ENCODE measurements around the gene SLC15A3. TPM values are rescaled to one million over a fixed set of nuclear protein-coding genes. Genes with fewer than 3 reads are reported as not detected.
"Not testable (repeated sequence)": the region's sequence is repeated elsewhere in the genome, so short reads cannot be mapped to it uniquely, and the experiment has no call there.

The SLC15A3 gene
- polyA plus RNA-seq, 3 donors, result 15.7 to 19.1 (median 17.5) TPM

DNA sequence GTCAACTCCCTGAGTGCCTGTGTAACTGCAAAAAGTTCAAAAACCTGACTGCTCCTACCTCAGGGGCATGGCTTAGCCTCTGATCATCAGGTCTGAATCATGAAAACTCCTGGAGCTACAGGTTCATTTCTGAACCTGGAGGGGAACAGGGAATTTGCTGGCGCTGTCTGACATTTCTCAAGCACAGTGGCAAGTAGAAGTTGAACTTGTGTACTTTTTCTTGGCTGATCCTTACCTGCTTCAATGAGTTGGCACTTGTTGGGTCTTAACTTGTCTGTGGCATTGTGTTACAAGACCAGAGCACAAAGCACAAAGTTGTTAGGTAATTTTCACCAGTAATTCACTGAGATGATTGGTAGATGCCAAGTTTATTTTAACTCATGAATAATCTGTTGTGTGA, 34.7 kb downstream of the SLC15A3 start:
- DNase-seq (ENCODE audit: low read depth in 3 of 3, low spot score in 2 of 3), result no peak

DNA sequence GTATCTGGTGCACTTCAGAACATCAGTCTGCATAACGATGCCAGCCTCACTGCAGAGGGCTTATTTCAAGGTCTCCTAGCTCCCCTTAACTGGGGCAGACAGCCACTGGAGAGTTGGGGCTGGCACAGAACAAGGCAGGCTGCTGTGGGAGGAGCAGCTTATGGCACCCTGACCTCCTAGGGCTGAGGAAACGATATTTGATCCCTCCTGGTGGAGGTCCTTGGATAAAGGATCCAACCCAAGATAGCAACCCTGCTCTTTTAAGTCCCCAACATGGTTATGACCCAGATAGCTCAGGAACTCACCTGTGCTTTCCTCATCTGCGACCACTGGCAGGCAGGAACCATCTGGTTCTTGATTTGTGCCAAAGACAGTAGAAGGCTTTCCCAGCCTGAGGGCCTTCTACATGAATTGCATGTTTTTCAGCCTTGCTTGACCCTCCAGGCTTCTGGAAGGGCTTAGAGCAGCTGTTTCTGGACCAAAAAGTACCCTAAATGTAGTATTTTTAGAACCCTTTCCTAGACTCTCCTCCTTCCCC, 35.2 kb downstream of the SLC15A3 start:
- DNase-seq (ENCODE audit: low read depth in 3 of 3, low spot score in 2 of 3), result no peak

DNA sequence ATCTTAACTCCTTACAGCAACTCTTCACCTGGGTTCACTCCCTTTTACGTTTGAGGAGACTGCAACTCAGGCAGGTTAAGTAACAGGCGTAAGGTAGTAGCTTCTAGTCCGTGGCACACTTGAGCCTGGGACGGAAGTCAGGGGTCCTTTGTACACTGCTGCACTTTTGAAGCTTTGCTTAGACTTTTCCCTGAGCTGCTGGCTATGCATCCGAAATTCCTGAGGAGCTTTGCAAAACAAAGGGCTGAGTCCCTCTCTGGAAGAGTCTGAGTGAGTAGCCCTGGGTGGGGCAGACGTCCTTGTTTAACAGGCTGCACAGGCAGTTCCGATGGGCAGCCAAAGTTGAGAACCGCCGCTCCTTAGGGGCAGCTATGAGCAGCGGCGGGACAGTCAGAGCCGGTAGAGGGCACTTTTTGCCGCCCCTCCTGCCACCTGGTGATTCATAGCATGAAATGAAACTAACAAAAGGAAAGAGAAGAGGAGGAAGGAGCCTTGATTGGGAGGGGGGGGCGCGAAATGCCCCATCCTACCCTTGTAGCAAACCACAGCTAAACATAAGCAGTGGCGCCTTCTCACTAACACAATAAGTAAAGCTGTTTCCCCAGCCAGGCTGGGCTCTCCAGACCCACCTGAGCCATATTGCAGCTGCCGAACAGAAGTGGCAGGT, 36.6 kb downstream of the SLC15A3 start:
- DNase-seq (ENCODE audit: low read depth in 3 of 3, low spot score in 2 of 3), result no peak

DNA sequence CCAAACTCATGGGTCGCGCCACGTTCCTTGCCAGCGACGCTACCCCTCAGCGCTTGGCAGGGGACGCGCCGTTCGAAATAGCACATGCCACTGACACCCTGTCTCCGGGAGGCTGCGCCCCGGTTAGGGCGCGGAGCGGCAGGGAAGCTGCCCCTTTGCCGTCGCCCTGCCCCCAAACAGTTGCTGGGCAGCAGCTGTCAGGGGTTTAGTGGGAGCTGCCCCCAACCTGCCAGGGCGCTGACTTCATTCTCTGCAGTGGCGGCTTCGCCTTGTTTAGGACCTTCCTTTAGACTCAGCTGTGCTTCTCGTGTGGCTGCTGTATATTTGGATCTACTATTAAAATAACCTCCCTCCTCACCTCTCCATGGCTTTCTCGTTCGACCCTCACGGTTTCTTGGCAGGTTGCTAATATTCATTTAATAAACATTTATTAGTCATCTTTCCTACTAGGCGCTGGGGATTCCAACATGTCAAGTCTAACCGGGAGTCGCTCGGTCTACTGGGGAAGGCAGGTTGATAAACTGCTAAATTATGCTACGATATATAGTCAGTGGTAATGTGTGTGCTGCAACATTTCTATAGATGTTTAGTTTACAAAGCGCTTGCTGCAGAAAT, 37.2 kb downstream of the SLC15A3 start:
- no peak for DNase-seq (ENCODE audit: low read depth in 3 of 3, low spot score in 2 of 3)

DNA sequence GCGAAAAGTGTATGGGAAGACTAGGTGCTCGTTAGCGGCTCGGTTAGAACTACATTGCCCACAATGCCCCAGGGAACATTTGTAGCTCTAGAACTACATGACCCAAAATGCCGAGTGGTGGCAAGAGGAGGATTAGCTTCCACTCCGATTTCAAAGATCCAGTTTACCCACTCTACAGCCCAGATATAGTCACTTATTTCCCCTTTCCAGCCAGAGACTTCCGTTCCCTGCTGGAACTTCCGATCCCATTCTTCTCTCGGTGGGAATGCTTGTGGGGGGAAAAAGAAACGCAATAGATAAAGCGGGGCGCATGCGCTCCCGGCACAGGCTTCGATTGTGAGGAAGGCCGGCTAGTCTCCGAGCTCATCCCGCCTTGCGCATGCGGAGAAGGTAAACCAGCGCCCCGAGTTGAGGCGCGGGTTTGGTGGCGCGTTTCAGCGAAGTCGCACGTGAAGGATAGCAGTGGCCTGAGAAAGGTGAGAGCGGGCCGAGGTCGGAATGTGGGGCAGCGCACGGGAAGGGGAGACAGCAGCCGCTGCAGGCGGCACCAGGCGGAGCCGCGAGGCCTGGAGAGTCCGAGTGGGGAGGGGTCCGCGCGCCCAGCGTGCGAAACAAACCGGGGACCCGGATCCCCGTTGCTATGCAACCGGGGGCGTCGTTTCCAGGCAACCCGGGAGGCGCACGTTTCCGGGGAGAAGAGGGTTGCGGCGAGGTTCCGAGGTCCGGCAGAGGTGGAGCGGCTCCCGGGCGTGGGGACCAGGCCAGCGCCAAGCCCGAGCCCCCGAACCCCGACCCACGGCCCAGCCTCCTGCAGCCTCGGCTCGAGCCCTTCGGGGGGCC, 38.0 kb downstream of the SLC15A3 start, which contains the start of gene TMEM109:
Gene TMEM109 (plus strand): TSS at position 366 of the 840 bp plus-strand sequence. CDS start 5,536 bp downstream, outside the sequence.
- DNase-seq (ENCODE audit: low read depth in 3 of 3, low spot score in 2 of 3), result peak; percentile 87

DNA sequence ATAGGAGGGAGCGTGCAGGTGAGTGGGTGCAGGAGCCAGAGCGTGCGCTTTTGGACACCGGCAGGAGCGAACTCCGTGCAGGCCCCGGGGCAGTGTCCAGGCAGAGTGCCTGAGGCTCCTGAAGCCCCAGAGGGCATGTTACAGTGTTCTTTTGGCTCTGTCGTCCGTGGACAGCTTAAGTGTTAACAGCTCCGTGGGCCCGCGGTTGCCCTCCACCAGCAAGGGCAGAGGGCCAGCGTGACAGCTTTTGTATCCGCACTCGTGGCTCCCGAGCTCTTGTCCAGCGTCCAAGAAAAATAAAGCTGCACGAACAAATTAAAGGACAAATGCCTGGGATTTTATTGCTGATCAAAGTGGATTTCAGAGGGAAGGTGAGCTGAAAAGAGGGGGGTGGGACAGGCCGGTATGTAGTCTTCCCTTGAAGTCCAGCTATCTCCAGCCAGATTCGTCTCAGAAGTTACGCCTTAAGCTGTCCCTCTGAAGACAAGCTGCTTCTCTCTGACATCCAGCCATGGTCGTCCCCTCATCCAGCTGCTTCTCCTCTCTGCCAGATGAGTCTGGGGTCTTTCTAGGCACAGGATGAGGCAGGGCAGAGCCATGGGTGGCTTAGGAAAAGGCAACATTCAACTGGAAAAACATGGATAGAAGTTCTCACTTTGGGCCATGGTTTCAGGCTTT, 39.0 kb downstream of the SLC15A3 start:
- no peak for DNase-seq (ENCODE audit: low read depth in 3 of 3, low spot score in 2 of 3)

DNA sequence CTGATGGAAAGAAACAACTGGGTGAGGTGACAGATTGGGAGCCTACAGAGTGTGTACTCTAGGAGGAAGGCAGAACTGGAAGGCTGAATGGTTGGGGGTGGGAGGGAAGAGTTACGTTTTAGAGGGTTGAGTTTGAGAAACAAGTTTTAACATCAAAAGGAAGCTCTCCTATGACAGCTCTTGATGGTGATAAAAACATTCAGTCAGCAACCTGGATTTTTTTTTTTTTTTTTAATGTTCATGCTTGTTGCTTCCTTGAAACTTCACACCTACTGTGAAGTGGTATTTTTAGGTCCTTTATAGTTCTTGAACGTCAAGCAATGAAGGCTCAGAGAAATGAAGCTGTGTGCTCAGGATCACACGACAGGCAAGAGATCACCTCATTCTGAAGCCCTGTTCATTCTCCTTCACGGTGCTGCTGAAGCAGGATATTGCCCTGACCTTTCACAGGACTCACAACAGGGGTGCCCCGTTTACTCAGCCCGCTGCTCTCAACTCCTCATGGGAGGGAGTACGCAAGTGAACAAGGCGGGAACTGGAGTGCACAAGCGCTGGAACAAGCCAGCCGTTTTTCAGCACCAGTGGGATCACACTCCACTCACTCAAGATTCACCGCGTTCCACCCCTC, 39.6 kb downstream of the SLC15A3 start:
- DNase-seq (ENCODE audit: low read depth in 3 of 3, low spot score in 2 of 3), result no peak

DNA sequence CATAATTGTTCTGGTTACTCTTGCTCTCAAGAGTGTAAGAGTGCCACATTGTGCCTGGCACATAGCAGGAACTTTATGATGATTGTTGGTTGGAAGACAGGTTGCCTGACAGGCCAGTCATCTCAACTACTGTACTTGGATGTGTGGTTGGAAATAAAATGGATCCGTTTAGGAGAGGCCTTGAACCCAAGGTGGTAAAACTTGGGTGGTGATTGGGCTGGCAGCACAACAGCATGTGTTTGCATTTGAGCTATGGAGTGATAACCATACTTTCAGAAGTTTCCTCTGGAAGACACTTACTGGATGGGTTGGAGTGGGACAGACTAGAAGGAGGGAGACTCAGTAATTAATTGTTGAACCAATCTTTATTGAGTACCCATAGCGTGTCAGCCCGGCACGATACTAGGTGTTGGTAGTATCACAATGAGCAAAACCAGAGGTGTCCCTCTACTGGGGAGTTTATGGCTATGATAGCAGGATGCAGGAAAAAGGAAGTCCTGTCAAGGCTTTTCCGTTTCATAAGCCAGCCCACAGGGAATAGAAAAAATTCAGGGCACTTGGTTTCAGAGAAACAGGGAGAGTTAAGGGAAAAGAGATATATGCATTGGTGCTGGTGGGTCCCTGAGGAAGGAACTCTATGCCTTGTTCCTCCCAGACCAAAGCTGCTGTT, 41.1 kb downstream of the SLC15A3 start:
- DNase-seq (ENCODE audit: low read depth in 3 of 3, low spot score in 2 of 3), result no peak

DNA sequence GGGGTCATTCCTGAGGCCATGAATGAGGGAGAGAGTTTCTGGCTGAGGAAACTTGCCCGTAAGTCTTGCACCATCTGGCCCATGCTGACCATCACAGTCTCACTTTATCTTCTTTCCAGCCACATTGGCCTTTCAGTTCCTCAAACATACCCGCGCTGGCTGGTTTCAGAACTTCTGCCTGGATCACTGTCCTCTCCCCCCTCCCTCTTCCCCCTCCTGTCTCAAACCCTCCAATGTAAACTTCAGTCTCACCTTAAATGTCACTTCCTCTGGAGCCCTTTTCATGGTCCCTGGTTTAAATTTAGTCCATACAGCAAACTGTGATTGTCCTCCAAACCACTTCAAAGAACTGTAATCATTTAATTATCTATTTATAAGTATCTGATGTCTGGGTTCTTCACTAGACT, 41.7 kb downstream of the SLC15A3 start:
- no peak for DNase-seq (ENCODE audit: low read depth in 3 of 3, low spot score in 2 of 3)

DNA sequence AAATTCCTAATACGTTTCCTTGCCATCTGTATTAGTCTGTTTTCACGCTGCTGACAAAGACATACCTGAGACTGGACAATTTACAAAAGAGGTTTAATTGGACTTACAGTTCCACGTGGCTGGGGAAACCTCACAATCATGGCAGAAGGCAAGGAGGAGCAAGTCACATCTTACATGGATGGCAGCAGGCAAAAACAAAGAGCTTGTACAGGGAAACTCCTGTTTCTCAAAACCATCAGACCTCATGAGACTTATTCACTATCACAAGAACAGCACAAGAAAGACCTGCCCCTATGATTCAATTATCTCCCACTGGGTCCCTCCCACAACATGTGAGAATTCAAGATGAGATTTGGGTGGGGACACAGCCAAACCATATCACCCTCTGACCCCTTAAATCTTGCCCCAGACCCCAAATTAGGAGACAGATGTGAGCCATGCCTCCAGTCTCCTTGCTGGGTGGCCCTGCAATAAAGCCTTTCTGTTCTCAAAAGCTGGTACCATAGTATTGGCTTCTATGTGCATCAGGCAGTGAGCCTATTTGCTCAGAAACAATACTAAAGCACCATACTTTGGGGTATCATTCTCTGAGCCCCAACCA, 42.2 kb downstream of the SLC15A3 start:
- not testable (repeated sequence) for DNase-seq (ENCODE audit: low read depth in 3 of 3, low spot score in 2 of 3)

DNA sequence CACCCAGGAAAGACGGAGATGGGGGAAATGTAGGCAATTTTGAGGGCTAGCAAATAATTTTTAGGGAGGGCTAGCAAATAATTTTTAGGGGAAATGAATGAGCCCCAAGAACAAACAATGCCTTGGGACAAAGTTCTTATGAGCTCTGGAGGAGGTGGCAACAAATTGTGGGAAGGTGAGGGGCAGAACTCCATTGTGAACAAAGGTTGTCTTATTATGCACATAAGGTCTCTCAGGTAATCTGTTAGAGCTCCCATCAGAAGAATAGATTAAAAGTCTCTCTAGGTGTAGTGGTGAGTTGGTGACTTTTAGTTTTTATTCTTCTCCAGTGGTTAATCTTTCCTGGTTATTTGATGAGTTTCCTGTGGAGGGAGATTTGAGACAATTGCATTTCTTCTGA, 43.2 kb downstream of the SLC15A3 start:
- DNase-seq (ENCODE audit: low read depth in 3 of 3, low spot score in 2 of 3), result no peak

DNA sequence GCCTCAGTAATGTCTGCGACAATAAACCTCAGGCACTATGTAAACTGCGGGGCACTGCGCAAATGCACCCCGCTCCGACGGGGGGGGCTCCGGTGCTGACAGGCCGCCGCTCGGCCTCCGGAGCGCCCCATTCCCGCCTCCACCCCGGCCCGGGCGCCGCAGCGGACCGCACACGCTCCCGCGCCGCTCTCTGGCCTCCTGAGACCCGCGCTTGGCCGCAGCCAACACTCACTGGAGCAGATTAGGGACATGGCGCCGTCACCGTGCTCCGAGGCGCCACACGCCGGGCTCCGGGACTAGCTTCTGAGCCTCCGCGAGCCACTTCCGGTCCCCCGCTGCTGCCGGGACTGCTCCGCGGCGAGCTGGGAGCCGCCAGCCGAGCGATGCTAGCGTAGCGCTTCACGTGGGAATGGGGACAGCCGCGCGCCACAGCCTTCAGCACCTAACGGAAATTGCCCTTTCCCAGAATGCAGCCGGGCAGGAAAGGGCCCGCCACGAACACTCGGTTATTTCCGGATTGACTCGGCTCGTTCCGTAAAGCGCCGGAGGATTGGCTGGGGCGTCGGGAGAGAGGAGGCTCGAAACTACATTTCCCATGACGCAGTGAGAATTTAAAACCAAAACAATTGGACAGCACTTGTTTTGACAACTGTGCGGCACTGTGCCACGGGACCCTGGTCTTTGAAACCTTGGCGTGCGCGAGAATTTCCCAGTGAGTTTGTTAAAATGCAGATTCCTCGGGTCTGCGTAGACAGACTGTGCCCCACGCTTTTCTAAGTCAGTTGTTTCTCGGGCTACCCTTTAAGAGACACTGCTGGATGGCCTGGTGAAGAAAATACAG, 45.6 kb downstream of the SLC15A3 start, which contains the start of gene PRPF19:
Gene PRPF19 (minus strand): TSS at position 454 of the 841 bp plus-strand sequence. CDS start 203 bp downstream, at position 251.
- peak; percentile 92 to 97 (median 93) for DNase-seq (ENCODE audit: low read depth in 3 of 3, low spot score in 2 of 3)

DNA sequence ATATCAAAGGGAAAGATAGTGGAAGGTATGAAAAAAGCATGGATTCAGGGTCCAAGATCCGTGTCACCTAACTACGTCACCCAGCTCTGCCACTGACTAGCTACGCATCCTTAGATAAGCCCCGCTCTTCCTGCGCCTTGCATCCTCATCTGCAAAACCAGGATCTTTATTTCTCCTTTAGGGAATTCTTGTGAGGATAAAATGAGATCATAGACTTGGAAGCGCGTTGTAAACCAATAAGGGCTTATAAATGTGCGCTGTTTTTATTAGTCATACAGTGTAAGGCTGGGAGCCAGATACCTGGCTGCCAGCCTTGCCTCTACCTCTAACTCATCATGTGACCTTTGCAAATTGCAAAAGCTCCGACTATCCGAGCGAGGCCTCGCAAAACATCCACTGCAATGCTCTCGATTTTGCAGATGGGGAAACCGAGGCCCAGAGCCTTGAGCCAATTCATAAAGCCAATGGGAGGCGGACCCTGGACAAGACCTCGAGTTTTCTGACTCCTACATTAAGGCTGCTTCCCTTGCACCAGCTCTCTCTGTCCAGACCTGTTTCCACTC, 46.3 kb downstream of the SLC15A3 start:
- DNase-seq (ENCODE audit: low read depth in 3 of 3, low spot score in 2 of 3), result no peak

DNA sequence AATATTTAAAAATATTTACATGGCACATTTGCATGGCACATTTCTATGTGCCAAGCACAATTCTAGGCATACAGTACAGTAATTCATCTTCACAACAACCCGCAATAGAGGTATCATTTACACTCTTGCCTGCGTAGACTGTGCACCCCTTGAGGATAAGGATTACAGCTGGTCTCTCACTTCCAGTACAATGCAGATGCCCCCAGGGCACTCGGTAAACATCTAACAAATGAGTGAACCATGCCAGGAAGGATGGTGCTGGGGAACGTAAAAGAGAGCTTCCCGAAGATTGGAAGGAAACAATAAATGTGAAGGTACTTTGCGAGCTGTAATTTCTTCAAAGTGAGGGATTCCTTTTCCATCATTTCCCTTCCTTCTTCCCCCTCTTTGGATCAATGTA, 46.9 kb downstream of the SLC15A3 start:
- DNase-seq (ENCODE audit: low read depth in 3 of 3, low spot score in 2 of 3), result no peak

DNA sequence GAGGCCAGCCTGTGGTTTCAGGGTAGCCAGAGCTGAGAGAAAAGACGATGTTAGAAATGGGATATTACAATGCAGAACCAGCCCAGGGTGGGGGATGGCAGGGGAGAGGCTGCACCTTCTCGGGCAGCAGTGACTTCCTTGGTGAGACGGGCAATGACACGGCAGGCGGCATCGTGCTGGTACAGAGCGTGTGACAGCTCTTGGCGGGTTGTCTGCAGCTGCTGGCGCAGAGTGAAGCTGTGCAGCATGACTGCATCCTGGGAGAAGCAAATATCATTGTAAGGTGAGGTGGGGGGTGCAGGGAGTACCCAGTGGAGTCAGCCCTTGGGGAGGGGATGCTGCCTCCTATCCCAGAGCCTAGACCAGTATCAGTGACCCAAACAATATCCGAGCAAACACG, 49.4 kb downstream of the SLC15A3 start:
- no peak for DNase-seq (ENCODE audit: low read depth in 3 of 3, low spot score in 2 of 3)

DNA sequence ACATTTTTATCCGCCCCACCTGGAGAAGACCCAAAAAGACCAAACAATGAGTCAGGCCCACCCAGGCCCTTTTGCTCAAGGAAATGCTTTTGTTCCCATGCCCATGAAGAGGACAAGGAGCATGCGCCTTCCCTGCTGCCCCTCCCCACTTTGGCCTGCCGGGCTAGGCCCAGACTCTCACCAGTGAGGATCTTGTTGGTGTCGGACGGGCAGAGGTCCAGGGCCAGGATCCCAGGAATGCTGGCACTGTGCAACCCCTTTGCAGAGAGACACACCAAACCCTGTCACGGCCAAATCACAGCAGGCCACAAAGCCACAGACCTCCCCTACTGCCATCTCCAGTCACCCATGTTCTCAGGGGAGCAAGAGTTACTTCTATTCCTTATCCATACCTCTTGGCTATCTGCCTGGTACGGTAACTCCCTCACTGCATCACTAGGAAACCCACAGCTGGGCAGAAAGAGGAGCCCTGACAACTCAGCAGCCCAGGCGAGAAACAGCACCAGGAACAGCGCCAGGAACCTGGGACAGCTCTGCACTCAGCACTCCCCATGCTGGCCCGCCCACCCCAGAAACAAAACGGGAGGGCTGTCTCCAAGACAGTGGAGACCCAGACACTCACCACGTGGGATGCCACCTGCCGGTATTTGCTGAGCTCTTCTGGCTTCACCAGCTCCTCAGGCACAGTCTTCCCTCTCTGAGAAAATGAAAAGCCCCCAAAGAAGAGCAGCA, 51.1 kb downstream of the SLC15A3 start:
- no peak for DNase-seq (ENCODE audit: low read depth in 3 of 3, low spot score in 2 of 3)

DNA sequence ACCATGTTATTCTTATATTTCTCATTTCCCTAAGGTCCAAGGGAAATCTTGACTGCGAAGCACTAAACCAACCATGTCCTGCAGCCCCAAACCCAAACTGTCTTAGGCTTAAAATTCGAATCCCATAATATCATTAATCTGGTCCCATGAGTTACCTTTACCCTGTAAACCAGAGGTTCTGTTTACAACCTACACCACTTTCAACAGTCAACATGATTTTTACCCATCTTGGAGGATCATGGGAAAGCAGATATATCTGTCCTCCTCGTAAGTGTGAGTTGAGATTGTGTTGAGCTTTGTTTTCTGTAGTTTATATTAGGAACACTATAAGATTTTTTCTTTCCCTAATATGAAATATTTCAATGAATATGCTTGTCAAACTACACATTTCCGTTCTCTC, 52.0 kb downstream of the SLC15A3 start:
- no peak for DNase-seq (ENCODE audit: low read depth in 3 of 3, low spot score in 2 of 3)
